Cortex of kidney (tissue), 1 donor: Measurements from ENCODE around the gene LRCH1.
"Not testable (repeated sequence)": the region's sequence is repeated elsewhere in the genome, so short reads cannot be mapped to it uniquely, and the experiment has no call there.

Experiments
- DNase-seq: peaks from one replicate; lab custom pipeline; 2025; lab: John Stamatoyannopoulos, UW

The LRCH1 gene

DNA sequence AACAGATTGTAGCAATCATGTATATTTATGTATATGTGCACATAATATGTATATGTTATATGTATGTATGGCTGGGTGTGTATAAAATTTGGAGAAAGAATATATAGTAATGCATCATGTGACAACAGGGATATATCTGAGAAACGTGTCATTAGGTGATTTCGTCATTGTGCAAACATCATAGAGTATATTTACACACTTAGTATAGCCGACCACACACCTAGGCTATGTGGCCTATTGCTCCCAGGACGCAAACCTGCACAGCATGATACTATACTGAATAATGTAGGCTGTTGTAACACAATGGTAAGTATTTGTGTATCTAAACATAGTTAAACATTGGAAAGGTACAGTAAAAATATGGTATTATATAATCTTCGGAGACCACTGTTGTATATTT, 200.2 kb downstream of the LRCH1 start:
- DNase-seq: no peak

DNA sequence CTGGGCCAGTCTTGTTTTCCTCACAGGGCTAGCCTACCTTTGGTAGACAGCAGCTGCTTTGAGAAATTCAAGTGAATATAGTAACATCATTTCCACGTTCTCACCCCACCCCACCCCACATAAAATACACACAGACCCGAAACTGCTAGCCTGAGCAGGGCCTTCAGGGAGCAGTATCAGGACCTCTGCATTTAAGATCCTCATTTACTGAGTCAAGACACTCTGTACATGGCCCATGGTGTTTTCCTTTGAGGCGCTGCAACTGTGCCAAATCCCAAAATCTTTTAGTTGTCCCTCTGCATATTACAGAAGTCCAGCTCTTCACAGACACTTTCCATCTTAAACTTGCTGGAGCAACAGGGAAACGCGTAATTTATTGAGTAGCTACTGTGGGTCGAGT, 200.9 kb downstream of the LRCH1 start:
- DNase-seq: no peak

DNA sequence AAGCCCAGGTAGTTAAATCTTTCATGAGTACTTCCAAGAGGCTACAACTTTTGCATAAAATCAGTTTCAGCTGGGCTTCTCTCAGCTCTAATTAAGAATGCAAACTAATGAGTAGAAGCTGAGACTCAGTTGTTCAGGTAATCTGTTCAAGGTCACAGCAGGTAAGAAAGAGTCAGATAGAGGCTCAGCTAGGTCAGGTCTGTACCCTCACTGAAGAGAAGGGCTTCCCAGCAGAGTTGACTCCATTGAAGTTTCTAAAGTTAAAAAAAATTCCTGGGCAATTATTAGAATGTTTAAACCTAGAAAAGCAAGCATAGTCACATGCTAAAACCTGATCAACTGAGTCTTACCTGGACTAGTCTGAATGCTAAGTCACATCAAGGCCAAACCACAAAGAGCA, 201.8 kb downstream of the LRCH1 start:
- DNase-seq: no peak

DNA sequence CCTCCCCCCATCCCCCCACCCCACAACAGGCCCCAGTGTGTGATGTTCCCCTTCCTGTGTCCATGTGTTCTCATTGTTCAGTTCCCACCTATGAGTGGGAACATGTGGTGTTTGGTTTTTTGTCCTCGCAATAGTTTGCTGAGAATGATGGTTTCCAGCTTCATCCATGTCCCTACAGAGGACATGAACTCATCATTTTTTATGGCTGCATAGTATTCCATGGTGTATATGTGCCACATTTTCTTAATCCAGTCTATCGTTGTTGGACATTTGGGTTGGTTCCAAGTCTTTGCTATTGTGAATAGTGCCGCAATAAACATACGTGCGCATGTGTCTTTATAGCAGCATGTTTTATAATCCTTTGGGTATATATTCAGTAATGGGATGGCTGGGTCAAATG, 202.5 kb downstream of the LRCH1 start:
- DNase-seq: not testable (repeated sequence)

DNA sequence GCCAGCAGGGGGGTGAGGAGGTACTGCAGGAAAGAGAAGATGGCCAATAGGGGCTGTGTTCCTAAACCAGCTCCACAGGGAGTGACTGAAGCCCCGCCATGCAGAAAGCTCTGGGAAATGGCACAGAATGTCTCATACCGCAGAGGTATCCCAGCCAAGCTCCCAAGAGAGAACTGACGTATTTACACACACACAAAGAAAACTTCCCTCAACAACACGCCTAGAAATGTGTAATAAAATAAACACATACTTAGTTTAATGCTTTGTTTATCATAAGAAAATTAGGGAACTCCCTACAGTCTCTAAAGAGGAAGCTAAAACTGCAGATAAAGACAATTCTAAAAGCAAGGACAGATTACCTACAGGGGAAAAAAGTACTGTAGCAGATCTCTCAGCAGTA, 204.0 kb downstream of the LRCH1 start:
- DNase-seq: no peak

DNA sequence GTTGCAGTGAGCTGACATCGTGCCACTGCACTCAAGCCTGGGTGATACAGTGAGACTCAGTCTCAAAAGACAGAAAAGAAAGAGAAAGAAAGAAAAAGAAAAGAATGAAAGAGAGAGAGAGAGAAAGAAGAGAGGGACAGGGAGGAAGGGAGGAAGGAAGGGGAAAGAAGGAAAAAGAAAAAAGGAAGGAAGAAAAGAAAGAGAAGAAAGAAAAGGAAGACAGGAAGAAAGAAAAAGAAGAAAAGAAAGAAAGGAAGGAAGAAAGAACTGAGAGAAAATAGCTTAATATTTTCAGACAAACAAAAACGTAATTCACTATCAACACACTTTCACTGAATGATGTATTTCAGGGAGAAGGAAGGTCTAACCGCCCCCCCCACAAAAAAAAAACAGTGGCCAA, 204.7 kb downstream of the LRCH1 start:
- DNase-seq: no peak

DNA sequence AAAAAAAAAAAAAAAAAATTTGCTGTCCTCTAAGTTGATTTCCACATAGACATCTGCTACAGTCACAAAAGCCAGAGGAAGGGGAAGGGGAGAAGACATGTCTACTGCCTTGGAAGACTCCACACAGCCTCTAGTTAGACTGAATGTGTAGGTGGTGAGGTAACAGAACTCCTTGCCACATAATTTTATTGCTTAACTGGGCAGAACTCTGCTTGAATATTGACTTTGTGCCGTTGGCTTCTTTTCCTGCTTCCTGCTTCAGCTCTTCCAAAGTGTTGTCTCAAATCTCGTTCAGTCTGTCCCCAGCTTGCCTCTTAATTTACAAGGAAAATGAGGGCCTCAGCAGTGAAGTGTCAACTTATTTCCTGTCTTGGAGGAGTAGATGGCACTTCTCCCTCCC, 206.9 kb downstream of the LRCH1 start:
- DNase-seq: no peak

DNA sequence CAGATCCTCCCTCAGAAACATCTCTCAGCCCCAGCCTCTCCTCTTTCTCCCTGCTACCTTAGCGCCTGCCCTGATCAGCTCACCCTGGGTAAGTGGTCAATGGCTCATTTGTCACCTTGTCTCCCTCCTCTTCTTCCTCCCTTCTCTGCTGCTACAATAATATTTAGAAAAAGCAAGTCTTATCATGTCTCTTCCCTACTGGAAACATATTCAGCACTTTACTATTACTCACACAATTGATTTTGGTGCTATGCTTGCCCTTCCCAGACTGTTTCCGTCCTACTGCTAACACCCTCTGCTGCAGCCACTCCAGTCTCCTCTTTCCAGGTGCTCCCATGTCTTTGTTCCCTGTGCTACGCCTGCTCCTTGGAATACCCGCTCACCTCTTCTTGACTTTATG, 208.2 kb downstream of the LRCH1 start:
- DNase-seq: no peak

DNA sequence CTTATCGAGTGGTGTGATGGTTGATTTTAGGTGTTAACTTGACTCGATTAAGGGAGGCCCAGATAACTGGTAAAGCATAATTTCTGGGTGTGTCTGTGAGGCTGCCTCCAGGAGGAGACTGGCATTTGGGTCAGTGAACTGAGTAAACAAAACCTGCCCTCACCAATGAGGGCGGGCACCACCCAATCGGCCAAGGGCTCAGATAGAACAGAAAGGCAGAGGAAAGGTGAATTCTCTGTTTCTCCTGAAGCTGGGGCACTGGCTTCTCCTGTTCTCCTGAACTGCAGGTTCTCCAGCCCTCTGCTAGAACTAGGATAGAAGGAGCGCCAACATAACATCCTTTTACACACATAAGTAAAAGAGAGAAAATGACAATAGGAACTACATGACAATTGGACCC, 208.9 kb downstream of the LRCH1 start:
- DNase-seq: no peak

DNA sequence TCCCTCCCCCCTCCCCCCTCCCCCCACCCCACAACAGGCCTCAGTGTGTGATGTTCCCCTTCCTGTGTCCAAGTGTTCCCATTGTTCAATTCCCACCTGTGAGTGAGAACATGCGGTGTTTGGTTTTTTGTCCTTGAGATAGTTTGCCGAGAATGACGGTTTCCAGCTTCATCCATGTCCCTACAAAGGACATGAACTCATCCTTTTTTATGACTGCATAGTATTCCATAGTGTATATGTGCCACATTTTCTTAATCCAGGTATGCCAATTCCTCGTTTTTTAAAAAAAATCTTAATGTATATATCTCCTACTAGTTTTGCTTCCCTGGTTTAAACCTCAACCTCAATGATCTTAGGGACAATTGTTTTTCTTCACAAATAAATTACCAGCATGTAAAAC, 217.0 kb downstream of the LRCH1 start:
- DNase-seq: not testable (repeated sequence)

DNA sequence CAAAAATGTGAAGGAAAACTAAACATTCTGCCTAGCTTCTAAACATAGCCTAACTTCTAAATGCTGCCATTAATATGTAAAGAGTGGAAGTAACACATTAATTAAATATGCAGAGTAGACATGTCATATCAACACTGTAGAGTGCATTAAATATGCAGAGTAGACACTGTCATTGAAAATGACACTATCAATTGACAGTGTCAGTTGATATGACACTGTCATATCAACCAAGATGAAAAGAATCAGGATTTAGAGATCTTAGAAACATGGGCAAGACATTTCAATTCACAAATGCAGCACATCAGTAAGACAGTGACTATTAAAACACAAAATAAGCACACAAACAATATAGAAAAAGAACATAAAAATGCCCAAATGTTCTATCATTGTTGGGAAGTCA, 218.7 kb downstream of the LRCH1 start:
- no peak for DNase-seq

DNA sequence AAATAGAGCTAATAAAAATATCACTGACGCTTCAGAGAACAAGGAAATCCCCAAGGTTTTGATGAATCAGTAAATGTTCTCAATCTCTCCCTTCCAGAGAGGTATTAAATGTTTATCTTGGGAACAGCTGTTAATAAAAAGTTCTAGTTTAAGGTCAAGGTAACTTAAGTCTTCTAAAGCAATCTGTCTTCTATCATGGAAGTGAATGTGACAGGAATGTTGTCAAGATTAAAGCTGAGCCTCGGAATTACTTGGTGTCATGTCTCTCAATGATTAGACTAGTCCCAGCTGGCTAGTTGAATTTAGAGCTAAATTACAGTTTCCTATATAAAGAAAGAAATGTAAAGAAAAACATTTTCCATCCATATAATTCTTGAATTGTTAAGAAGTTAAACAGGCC, 220.6 kb downstream of the LRCH1 start:
- DNase-seq: no peak

DNA sequence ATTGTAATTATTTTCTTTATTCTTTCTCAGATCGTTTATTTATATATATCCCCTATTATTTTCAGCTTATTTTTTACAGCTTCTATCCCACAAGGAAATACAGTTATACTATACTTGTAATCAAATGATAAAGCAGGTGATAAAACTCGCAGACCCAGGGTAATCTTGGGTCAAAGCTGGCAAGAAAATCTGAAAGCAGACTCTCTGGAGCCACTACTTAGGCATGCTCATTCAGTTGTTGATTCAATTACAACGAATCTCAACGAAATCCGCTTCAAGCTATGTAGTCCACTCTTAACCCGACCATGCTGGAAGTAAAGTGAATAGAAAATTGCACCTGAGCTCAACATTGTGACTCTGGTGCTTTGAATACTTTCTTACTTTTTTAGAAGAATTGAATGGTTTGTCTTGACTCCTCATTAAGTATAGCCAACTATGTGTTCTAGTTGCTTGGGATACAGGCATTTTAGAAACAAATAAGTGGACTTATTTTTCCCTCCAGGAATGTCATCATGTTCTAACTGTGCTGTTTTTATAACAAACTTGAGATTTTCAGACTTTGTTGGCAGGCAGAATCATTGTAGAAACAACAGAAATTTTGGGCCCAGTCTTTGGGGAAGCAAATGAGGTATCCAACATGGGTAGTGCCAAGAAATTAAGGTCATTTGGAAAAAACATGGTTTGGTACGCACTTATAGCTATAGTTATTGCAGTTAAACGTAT, 222.6 kb downstream of the LRCH1 start:
- DNase-seq: no peak

DNA sequence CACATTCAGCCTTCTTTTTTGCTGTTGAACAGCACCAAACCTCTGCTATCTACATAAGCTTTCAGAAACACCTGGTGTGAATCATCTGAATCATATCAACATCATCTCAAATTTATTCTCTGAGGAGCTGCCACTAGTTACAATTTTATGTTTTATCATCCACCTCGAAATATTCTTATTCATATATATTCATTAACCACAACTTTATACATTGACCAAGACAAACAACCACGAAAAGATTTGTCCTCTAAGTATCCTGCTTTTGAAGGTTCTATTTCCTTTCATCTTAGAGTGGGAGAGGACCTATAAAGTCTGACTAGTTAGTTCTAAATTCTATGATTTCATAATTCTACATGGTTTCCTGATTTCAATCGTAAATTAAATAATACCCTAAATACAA, 225.1 kb downstream of the LRCH1 start:
- no peak for DNase-seq

DNA sequence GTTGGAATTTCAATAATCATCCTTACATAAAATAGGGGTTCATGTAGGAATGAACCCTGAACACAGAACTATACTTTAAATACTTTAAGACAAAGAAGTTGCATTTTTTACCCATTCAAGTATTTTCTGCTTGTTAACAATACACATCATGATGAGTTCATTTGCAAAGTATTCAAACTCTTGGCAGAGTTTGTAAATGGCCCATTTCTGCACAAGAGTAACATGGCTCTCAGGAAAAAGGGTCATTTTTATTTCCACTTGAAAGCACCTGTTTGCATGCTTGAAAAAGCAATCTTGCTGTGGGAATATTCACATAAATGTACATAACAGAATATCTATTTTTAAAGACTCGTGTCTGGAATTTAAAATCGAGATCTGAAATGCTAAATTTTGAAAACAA, 225.9 kb downstream of the LRCH1 start:
- no peak for DNase-seq

DNA sequence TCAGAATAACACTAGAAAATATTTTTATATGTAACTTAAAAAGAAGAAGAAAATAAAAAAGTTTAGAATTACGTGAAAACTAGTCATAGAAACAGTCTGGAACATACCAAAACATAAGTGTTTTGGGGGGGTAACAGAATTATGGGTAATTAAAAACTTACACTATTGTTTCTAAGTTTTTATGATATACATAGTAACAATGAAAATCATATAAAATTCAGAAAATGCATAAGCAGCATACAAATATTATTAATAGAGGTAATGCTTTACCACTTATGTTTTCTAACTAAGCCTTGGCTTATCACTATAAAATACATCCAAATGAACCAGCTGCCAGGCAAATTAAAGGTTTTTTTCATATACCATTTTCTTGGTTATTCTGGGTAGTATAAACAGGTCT, 229.1 kb downstream of the LRCH1 start:
- DNase-seq: no peak

DNA sequence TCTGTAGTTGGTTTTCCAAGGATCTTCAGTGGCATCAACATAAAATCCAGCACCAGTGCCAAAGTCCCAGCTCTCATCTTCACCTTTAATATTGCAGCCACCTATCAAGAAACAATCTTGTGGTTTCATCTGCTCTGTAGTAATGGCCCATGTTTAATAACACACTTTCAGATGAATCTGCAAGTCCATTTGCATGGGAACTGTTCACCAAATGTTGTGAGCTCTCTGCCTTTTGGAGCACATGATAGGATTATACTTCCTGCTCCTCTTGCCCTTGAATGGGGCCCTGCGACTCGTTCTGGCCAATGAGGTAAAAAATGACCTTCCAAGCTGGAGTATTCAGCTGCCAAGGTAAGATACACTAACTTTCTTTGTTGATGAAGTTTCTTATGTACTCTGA, 229.7 kb downstream of the LRCH1 start:
- no peak for DNase-seq

DNA sequence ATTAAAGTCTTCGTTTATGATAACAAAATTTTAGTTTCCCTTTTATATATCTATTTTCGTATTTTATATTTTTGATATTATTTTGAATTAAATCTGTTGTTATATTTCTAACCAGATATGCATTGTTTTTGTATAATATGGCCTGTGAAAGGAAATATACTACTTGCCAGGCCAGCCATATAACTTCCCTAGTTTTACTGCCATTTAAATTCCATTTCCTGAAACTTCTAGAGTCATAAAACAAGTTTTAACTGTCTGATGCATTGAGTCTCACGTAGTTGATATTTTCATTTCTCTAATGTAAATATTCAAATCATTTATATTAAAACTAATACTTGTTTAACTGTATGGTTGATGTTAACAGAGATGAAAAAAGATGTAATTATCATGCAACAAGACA, 230.5 kb downstream of the LRCH1 start:
- DNase-seq: no peak

DNA sequence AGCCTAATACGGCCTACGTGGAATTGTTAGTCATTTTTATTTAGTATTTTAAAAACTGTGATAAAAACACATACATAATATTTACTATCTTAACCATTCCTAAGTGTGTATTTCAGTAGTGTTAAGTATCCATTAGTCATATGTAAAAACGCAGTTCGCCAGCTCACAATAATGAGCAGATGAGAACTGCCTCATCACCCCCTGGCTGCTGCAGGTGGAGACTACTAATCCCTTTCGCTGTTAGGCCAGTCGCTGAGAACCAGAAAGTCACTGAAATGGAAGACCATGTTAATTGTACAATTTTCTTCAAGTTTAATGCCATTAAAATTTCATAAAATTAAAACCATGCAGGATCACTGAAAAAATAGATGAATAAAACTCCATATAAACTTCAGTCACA, 242.4 kb downstream of the LRCH1 start:
- DNase-seq: no peak

DNA sequence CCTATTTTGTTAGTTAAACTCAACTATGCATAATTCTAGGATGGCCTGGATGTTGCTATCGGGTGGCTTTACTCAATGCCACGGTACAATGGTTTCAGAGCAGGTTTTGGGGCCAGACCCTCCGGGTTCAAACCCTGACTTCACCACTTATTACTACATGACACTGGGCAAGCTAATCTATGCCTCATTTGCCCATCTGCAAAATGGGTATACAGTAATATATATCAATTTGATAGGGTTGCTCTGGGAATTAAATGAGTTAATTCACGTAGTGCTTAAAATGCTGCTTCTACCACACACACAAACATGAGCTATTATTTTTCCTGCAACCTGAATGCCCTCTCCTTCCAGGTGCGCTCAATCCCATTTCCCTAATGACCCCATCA, 243.2 kb downstream of the LRCH1 start:
- DNase-seq: no peak

DNA sequence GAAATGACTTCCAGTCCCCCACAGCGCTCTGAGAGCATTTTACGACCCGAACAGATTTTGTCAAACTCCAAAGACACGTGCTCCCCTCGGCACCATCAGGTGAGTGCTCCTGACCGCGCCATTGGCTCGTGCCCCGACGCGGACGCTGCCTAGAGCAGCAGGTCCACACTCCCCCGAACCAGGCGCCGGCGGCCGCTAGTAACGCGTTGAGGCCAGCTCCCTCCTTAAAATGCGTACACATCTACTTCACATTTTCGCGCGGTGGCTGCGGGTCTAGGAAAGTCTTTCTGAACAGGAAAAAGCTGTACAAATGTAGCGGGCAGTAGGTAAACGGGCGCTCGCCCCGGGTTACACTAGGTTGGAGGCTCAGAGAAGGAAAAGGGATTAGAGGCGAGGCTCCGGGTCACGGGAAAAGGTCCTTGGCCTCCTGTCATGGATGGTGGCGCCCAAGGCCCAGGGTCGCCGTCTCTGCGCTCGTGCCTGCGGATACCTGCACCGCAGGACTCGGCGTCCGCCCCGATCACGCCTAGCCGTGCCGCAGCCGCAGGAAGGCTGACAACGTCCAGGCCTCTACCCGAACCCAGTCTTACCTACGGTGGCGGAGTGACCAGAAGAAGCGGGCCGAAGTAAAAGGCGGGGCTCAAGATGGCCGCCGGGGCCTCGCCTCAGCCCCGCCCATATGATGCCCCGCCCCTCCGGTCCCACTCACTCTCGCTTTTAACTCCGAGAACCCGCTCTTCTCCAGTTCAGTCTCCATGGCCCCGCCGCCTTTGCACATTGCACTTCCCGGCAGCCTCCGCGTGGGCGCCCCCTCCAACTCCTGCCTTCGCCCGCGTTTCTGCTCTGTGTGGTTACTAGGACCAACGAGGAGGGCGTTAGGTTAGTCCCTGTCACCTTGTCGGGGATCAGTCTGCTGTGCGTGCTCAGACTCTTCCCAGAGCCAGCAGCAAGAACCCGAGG, 243.8 kb downstream of the LRCH1 start, which contains the start of gene ESD:
TSS of gene ESD (minus strand) at position 647 of the 960 bp plus-strand sequence. CDS start 5,748 bp downstream, outside the sequence.
- no peak for DNase-seq

DNA sequence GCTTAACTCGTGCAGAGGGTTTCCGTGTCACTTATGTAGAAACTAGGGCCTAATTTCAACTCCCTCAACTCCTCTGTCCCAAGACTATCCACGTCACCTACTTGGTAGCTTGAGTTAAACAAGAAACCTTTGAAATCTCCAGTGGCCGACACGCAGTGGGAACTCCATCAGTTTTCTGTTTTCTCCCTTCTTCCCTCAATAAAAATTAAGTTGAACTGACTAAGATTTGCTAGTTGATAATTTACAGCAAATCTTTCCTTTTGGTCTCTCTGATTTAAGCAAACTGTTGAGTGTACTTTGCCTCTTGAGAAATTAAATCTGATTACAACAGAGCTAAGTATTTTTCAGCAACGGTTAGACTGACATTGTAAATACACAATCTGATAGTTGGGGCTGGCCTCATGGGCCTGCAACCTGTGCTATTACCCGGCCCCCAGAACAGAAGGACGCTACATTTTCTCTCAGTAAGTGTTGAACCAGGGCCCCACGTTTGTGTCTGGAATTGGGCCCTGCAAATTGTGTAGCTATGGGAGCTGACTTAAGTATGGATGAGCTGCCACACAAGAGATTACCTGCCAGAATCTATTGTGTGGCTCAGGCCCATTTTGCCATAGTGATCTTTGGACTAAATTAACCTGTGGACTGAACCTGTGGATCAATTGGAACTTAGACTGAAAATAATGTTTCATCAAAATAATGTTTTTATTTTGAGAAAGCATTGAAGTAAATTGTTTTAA, 244.7 kb downstream of the LRCH1 start:
- no peak for DNase-seq

DNA sequence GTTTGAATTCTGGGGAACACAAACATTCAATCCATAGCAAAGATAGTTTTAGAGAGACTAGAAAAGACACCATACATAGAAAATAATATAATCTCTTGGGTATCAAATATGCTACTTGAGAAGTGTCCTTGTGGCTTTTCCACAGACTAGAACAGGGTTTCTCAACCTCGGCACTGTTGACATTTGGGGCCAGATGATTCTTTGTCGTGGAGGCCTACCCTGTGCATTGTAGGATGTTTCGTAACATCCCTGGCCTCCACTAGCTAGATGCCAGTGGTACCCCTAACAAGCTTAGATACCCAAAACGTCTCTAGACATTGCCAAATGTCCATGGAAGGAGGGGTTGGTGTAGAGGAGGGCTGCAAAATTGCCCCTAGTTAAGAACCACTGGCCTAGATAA, 246.2 kb downstream of the LRCH1 start:
- no peak for DNase-seq
